H9 (cell line): ENCODE data around the gene FGD5. TPM values are rescaled to one million over a fixed set of nuclear protein-coding genes. Genes with fewer than 3 reads are reported as not detected.

Source experiments
- DNase-seq: peaks from one replicate; pipeline ENCODE4 v3.0.0-alpha.2; 2017
- H2AFZ ChIP-seq: one replicate; pipeline ENCODE4 v1.6.1; 2013; ENCODE audit warnings: mild to moderate bottlenecking, low read length, control low read depth, moderate library complexity
- H2AK5ac ChIP-seq: 2 replicates; pipeline ENCODE4 v1.6.1; 2013; ENCODE audit warnings: low read length, control low read depth, mixed read lengths; ENCODE audit not compliant: insufficient read length
- H2BK120ac ChIP-seq: one replicate; pipeline ENCODE4 v1.6.1; 2013; ENCODE audit warnings: low read depth, mild to moderate bottlenecking, low read length, control low read depth, inconsistent platforms; ENCODE audit not compliant: poor library complexity, severe bottlenecking
- H2BK12ac ChIP-seq: 2 replicates; pipeline ENCODE4 v1.6.1; 2013; ENCODE audit warnings: low read length, control low read depth, mixed read lengths, low read depth; ENCODE audit not compliant: insufficient read length
- H2BK15ac ChIP-seq: 2 replicates; pipeline ENCODE4 v1.6.1; 2013; ENCODE audit warnings: low read depth, low read length, control low read depth
- H2BK20ac ChIP-seq: one replicate; pipeline ENCODE4 v1.6.1; 2013; ENCODE audit warnings: low read depth, mild to moderate bottlenecking, low read length, control low read depth, inconsistent platforms; ENCODE audit not compliant: poor library complexity, severe bottlenecking
- H2BK5ac ChIP-seq: 2 replicates; pipeline ENCODE4 v1.6.1; 2013; ENCODE audit warnings: low read length, control low read depth, mixed read lengths; ENCODE audit not compliant: insufficient read length
- H3K14ac ChIP-seq: 2 replicates; pipeline ENCODE4 v1.6.1; 2013; ENCODE audit warnings: low read length, control low read depth; ENCODE audit not compliant: insufficient read depth
- H3K18ac ChIP-seq: 2 replicates; pipeline ENCODE4 v1.6.1; 2013; ENCODE audit warnings: low read depth, mild to moderate bottlenecking, mixed read lengths, low read length, control low read depth; ENCODE audit not compliant: insufficient read length
- H3K23ac ChIP-seq: 2 replicates; pipeline ENCODE4 v1.6.1; 2013; ENCODE audit warnings: low read length, control low read depth, mixed read lengths, low read depth; ENCODE audit not compliant: insufficient read length
- H3K23me2 ChIP-seq: 2 replicates; pipeline ENCODE4 v1.6.1; 2013; ENCODE audit warnings: low read depth, mild to moderate bottlenecking, mixed read lengths, low read length, control low read depth; ENCODE audit not compliant: insufficient read length, poor library complexity, severe bottlenecking
- H3K27ac ChIP-seq: 2 replicates; pipeline ENCODE4 v1.5.1; 2013; ENCODE audit warnings: low read length, control low read depth, mixed read lengths, low read depth; ENCODE audit not compliant: insufficient read length
- H3K27me3 ChIP-seq: 2 replicates; pipeline ENCODE4 v1.6.1; 2013; ENCODE audit warnings: low read length, control low read depth, inconsistent platforms; ENCODE audit not compliant: insufficient read depth
- H3K4ac ChIP-seq: 2 replicates; pipeline ENCODE4 v1.6.1; 2013; ENCODE audit warnings: low read depth, mild to moderate bottlenecking, control low read depth, inconsistent platforms, low read length, moderate library complexity
- H3K4me1 ChIP-seq: 2 replicates; pipeline ENCODE4 v1.6.1; 2013; ENCODE audit warnings: low read length, control low read depth, inconsistent platforms; ENCODE audit not compliant: insufficient read depth
- H3K4me2 ChIP-seq: 2 replicates; pipeline ENCODE4 v1.6.1; 2013; ENCODE audit warnings: low read length, control low read depth, mixed read lengths; ENCODE audit not compliant: insufficient read length, insufficient read depth
- H3K56ac ChIP-seq: 2 replicates; pipeline ENCODE4 v1.6.1; 2013; ENCODE audit warnings: low read depth, mild to moderate bottlenecking, mixed read lengths, low read length, control low read depth; ENCODE audit not compliant: insufficient read length
- H3K79me1 ChIP-seq: 2 replicates; pipeline ENCODE4 v1.6.1; 2013; ENCODE audit warnings: low read depth, mild to moderate bottlenecking, moderate library complexity, low read length, control low read depth, inconsistent platforms; ENCODE audit not compliant: insufficient read depth, poor library complexity, severe bottlenecking
- H3K79me2 ChIP-seq: 2 replicates; pipeline ENCODE4 v1.6.1; 2013; ENCODE audit warnings: low read length, control low read depth, inconsistent platforms; ENCODE audit not compliant: insufficient read depth
- H3K9ac ChIP-seq: 2 replicates; pipeline ENCODE4 v1.6.1; 2013; ENCODE audit warnings: low read length, control low read depth, mixed read lengths; ENCODE audit not compliant: insufficient read length; ENCODE audit errors: extremely low read depth
- H3K9me3 ChIP-seq: one replicate; pipeline ENCODE4 v1.6.1; 2013; ENCODE audit warnings: low read depth, low read length, inconsistent platforms; ENCODE audit not compliant: control insufficient read depth
- H3T11ph ChIP-seq: one replicate; pipeline ENCODE4 v1.6.1; 2013; ENCODE audit warnings: mild to moderate bottlenecking, low read length, control low read depth, inconsistent platforms
- H4K20me1 ChIP-seq: one replicate; pipeline ENCODE4 v1.6.1; 2013; ENCODE audit not compliant: control insufficient read depth, insufficient read length, insufficient read depth
- H4K5ac ChIP-seq: 2 replicates; pipeline ENCODE4 v1.6.1; 2013; ENCODE audit warnings: low read depth, mild to moderate bottlenecking, mixed read lengths, low read length, control low read depth; ENCODE audit not compliant: insufficient read length
- H4K8ac ChIP-seq: replicated peaks from 2 replicates; pipeline ENCODE4 v1.6.1; 2013; ENCODE audit warnings: low read length, control low read depth, mixed read lengths, low read depth; ENCODE audit not compliant: insufficient read length
- H4K91ac ChIP-seq: 2 replicates; pipeline ENCODE4 v1.6.1; 2013; ENCODE audit warnings: low read depth, mild to moderate bottlenecking, moderate library complexity, mixed read lengths, low read length, control low read depth; ENCODE audit not compliant: insufficient read length
- H3K27ac Mint-ChIP-seq, 3 experiments: 2 replicates in 2 of 3; 3 replicates in 1 of 3; pipeline ENCODE4 v1.8.0; 2020 to 2021; ENCODE audit warnings: mixed read lengths in 3 of 3, mild to moderate bottlenecking in 1 of 3, moderate library complexity in 1 of 3
- H3K27me3 Mint-ChIP-seq: 2 replicates; pipeline ENCODE4 v1.8.0; 2021; ENCODE audit warnings: low read depth, mild to moderate bottlenecking, moderate library complexity, mixed read lengths
- H3K36me3 Mint-ChIP-seq, 3 experiments: 2 replicates in 2 of 3; 3 replicates in 1 of 3; pipeline ENCODE4 v1.8.0; 2020 to 2021; ENCODE audit warnings: low read depth in 3 of 3, mixed read lengths in 3 of 3; ENCODE audit not compliant: insufficient read depth in 1 of 3
- H3K4me1 Mint-ChIP-seq, 2 experiments: 2 replicates each; pipeline ENCODE4 v1.8.0; 2020; ENCODE audit warnings: mixed read lengths in 2 of 2
- H3K4me3 Mint-ChIP-seq, 2 experiments: 2 replicates in 1 of 2; 3 replicates in 1 of 2; pipeline ENCODE4 v1.8.0; 2020 to 2021; ENCODE audit warnings: mild to moderate bottlenecking in 2 of 2, mixed read lengths in 2 of 2, moderate library complexity in 1 of 2
- H3K9me3 Mint-ChIP-seq, 2 experiments: 2 replicates in 1 of 2; 3 replicates in 1 of 2; pipeline ENCODE4 v1.8.0; 2020; ENCODE audit warnings: mild to moderate bottlenecking in 2 of 2, mixed read lengths in 2 of 2, moderate library complexity in 1 of 2
- WGBS: extraction: QIAGEN DNeasy Blood & Tissue Kit; methylation state at CpG from one replicate; pipeline ENCODE4 v1.1.7; 2013; ENCODE audit warnings: missing lambda C conversion rate, low lambda C conversion rate, mixed read lengths; ENCODE audit not compliant: insufficient read length; ENCODE audit errors: extremely low coverage; 5-methylcytosine and 5-hydroxymethylcytosine counted together
- total RNA-seq: library from RNA; stranded (reverse); gene quantifications from 2 replicates; pipeline ENCODE4 v1.2.1, GENCODE V29; 2021
- TF ChIP-seq, protein P1 (sequence below): fragments of 200-600 bp; sonication (generic); conservative IDR thresholded peaks from 3 replicates; pipeline ENCODE4 v1.8.0; 2021; ENCODE audit warnings: antibody characterized with exemption, mild to moderate bottlenecking

FGD5 gene
- total RNA-seq, 1 experiment from 2014 or later = 7.8 TPM

DNA sequence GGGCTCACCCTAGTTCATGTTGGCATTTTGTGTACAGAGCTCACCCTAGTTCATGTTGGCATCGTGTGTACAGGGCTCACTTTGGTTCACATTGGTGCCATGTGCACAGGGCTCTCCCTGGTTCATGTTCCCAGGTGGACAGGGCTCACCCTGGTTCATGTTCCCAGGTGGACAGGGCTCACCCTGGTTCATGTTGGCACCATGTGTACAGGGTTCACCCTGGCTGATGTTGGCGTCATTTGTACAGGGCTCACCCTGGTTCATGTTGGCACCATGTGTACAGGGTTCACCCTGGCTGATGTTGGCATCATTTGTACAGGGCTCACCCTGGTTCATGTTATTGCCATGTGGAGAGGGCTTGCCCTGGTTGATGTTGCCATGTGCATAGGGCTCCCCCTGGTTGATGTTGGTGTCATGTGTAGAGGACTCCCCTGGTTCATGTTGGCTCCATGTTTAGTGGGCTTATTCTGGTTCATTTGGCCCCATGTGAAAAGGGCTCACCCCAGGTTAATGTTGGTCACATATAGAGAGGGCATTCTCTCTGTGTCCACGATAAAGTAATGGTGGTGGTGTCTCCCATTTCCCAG lies 97.0 kb downstream of the FGD5 start:
- Histone ChIP-seq H3K4ac (no peak overlapping the region), H3K79me1 (no peaks in the 10 kb centered on the region), H3K9ac (no peak overlapping the region), H3K56ac (no peak overlapping the region), H4K91ac (no peak overlapping the region), H3K27me3 (no peaks in the 10 kb centered on the region), H3T11ph (no peak overlapping the region), H2BK12ac (no peak overlapping the region), H3K23ac (no peak overlapping the region), H3K18ac (no peak overlapping the region), H2AK5ac (no peak overlapping the region), H2BK120ac (no peak overlapping the region), H4K8ac (no peak overlapping the region), H4K20me1 (no peaks in the 10 kb centered on the region), H2AFZ (no peak overlapping the region), H3K4me1 (no peaks in the 10 kb centered on the region), H3K14ac (no peak overlapping the region), H2BK20ac (no peak overlapping the region), H3K4me2 (no peak overlapping the region), H3K27ac (no peak overlapping the region), H2BK15ac (no peak overlapping the region), H3K9me3 (no peaks in the 10 kb centered on the region), H4K5ac (no peak overlapping the region), H3K23me2 (no peaks in the 10 kb centered on the region), H3K79me2 (no peaks in the 10 kb centered on the region), H2BK5ac (no peak overlapping the region)
- H3K4me3 Mint-ChIP-seq = no peak overlapping the region
- H3K36me3 Mint-ChIP-seq = no peaks in the 10 kb centered on the region
- H3K9me3 Mint-ChIP-seq = no peaks in the 10 kb centered on the region
- peak; percentile 12 for DNase-seq
- H3K4me1 Mint-ChIP-seq = peaks cover 6 to 12% of the 10 kb centered on the region in 2 experiments
- no CpG with 5 or more reads among the region's 3 CpGs for WGBS
- TF ChIP-seq, protein P1, sequence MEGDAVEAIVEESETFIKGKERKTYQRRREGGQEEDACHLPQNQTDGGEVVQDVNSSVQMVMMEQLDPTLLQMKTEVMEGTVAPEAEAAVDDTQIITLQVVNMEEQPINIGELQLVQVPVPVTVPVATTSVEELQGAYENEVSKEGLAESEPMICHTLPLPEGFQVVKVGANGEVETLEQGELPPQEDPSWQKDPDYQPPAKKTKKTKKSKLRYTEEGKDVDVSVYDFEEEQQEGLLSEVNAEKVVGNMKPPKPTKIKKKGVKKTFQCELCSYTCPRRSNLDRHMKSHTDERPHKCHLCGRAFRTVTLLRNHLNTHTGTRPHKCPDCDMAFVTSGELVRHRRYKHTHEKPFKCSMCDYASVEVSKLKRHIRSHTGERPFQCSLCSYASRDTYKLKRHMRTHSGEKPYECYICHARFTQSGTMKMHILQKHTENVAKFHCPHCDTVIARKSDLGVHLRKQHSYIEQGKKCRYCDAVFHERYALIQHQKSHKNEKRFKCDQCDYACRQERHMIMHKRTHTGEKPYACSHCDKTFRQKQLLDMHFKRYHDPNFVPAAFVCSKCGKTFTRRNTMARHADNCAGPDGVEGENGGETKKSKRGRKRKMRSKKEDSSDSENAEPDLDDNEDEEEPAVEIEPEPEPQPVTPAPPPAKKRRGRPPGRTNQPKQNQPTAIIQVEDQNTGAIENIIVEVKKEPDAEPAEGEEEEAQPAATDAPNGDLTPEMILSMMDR = peak; percentile 33; the same call in 2 of the 3 replicates
- H3K27me3 Mint-ChIP-seq = no peaks in the 10 kb centered on the region; the same call in 1 of the 2 replicates
- no peak overlapping the region for H3K27ac Mint-ChIP-seq
